Activated B cell treated with CpG ODN at 0.5 μM for 24 hours (primary cell): Measurements from ENCODE around the gene DNMT3B. TPM values are rescaled to one million over a fixed set of nuclear protein-coding genes. Genes with fewer than 3 reads are reported as not detected.

Source experiments
- ATAC-seq: fragments of 200-7000 bp; cut with Tn5 transposase; one replicate; pipeline ENCODE4 v1.10.0; 2021; ENCODE audit warnings: low read depth, mild to moderate bottlenecking, moderate library complexity
- CTCF ChIA-PET: fragments of 350-600 bp; sonication (Branson Sonifier 250); formaldehyde crosslinking; loops from one replicate; lab custom pipeline; 2021; ENCODE audit warnings: antibody characterized with exemption; lab: Charles Lee
- POLR2A ChIA-PET: fragments of 350-600 bp; sonication (Branson Sonifier 250); formaldehyde crosslinking; loops from one replicate; lab custom pipeline; 2021; ENCODE audit warnings: antibody characterized with exemption; lab: Charles Lee
- DNase-seq: peaks from one replicate; pipeline ENCODE4 v3.0.0; 2022
- H3K27ac Mint-ChIP-seq: one replicate; pipeline ENCODE4 v1.8.0; 2020; ENCODE audit warnings: mixed read lengths
- H3K27me3 Mint-ChIP-seq: one replicate; pipeline ENCODE4 v1.8.0; 2021; ENCODE audit warnings: mixed read lengths
- H3K36me3 Mint-ChIP-seq: one replicate; pipeline ENCODE4 v1.8.0; 2021; ENCODE audit warnings: low read depth, mixed read lengths
- H3K4me1 Mint-ChIP-seq: one replicate; pipeline ENCODE4 v1.8.0; 2021; ENCODE audit warnings: mixed read lengths
- H3K4me3 Mint-ChIP-seq: one replicate; pipeline ENCODE4 v1.8.0; 2020; ENCODE audit warnings: mild to moderate bottlenecking, mixed read lengths
- H3K9me3 Mint-ChIP-seq: one replicate; pipeline ENCODE4 v1.8.0; 2020; ENCODE audit warnings: mixed read lengths
- intact Hi-C: fragments of 100-400 bp; cut with micrococcal nuclease; formaldehyde crosslinking; loops from one replicate; pipeline ENCODE4 v1.15.1; 2024
- total RNA-seq: library from RNA; stranded (reverse); gene quantifications from 2 replicates; pipeline ENCODE4 v1.2.3, GENCODE V29; 2022
- TF ChIP-seq, protein P1 (sequence below): fragments of 200-600 bp; IDR thresholded peaks from one replicate; pipeline ENCODE4 v1.8.0; 2022; ENCODE audit warnings: antibody characterized with exemption, mild to moderate bottlenecking

Gene DNMT3B
- total RNA-seq, 1 donor from 2014 or later = 0.20 TPM

DNA sequence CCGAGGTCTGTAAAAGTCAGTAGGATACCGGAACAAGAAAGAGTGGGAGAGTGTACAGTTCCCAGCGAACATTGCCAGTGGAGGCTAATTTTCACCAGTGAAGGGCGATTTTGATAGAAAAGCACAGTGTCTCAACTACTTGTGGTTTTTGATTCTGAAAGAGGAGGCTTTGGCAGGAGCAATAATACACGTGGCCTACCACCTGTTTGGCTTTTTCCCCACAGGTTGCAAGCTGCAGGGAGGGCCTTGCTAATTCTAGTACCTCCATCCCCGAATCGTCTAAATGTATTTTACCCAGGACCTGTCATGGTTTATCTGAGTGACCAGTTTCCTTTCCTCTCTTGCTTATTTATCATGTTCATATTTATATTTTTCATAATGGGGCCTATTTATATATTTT, 93.2 kb downstream of the DNMT3B start:
- Mint-ChIP-seq H3K9me3 (no peaks in the 10 kb centered on the region), H3K4me3 (no peak overlapping the region), H3K4me1 (no peaks in the 10 kb centered on the region), H3K27me3 (no peaks in the 10 kb centered on the region), H3K27ac (no peak overlapping the region), H3K36me3 (peaks cover 63% of the 10 kb centered on the region)
- TF ChIP-seq, protein P1, sequence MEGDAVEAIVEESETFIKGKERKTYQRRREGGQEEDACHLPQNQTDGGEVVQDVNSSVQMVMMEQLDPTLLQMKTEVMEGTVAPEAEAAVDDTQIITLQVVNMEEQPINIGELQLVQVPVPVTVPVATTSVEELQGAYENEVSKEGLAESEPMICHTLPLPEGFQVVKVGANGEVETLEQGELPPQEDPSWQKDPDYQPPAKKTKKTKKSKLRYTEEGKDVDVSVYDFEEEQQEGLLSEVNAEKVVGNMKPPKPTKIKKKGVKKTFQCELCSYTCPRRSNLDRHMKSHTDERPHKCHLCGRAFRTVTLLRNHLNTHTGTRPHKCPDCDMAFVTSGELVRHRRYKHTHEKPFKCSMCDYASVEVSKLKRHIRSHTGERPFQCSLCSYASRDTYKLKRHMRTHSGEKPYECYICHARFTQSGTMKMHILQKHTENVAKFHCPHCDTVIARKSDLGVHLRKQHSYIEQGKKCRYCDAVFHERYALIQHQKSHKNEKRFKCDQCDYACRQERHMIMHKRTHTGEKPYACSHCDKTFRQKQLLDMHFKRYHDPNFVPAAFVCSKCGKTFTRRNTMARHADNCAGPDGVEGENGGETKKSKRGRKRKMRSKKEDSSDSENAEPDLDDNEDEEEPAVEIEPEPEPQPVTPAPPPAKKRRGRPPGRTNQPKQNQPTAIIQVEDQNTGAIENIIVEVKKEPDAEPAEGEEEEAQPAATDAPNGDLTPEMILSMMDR = no peak
- intact Hi-C loops = no loop called here
- ChIA-PET CTCF (interaction anchor here (0.6 to 0.7 kb wide), 2 partner anchors 9 to 30 kb away, joined by 3 read pairs; no protein-coding TSS in a partner anchor), POLR2A (no interaction called here)
- no peak for ATAC-seq
- no peak for DNase-seq

DNA sequence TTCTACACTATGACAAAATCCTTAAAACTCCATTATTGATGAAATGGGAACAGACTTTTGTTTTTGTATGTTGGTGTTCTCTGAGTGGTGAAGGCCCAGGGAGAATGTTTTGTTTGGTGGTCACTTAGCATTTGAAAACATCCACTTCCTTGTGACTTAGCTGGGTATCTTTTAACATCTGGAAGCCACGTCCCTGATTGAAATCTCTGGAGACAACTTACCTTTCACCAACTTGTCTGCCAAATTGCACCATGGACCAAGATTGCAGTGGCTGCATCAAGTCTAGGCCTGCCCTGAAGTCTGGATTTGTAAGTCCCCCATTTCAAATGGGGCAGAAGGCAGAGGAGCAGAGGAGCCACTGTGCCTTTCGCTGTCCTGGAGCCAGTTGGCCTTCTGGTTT, 96.0 kb downstream of the DNMT3B start:
- H3K4me1 Mint-ChIP-seq = no peaks in the 10 kb centered on the region
- intact Hi-C loops = no loop called here
- H3K36me3 Mint-ChIP-seq = peaks cover 45% of the 10 kb centered on the region
- ATAC-seq = no peak
- POLR2A ChIA-PET = no interaction called here
- H3K9me3 Mint-ChIP-seq = no peaks in the 10 kb centered on the region
- no peaks in the 10 kb centered on the region for H3K27me3 Mint-ChIP-seq
- H3K4me3 Mint-ChIP-seq = no peak overlapping the region
- no peak overlapping the region for H3K27ac Mint-ChIP-seq
- no peak for DNase-seq
- TF ChIP-seq, protein P1 = no peak
- CTCF ChIA-PET = no interaction called here

Other genes starting within 250 kb of the DNMT3B start
- 4.3 and 4.7 TPM in 2 replicates for gene NOL4L, start 177.1 kb upstream of the DNMT3B start, total RNA-seq
- gene C20orf203, start 88.4 kb upstream of the DNMT3B start, total RNA-seq = 0.05 TPM in 1 of 2 replicates, not detected in the other
- gene COMMD7, start 18.9 kb upstream of the DNMT3B start, total RNA-seq = 35.5 and 37.9 TPM in 2 replicates
- 97.4 and 98.1 TPM in 2 replicates for gene MAPRE1, start 57.6 kb downstream of the DNMT3B start, total RNA-seq
- gene EFCAB8, start 96.5 kb downstream of the DNMT3B start, total RNA-seq = 0.71 TPM in 2 replicates
- gene SUN5, start 242.0 kb downstream of the DNMT3B start, total RNA-seq = not detected in 2 replicates
- not detected in 2 replicates for gene BPIFB2, start 245.3 kb downstream of the DNMT3B start, total RNA-seq